Measurements from ENCODE around the gene PDE5A. TPM values are rescaled to one million over a fixed set of nuclear protein-coding genes. Genes with fewer than 3 reads are reported as not detected.
"Not testable (repeated sequence)": the region's sequence is repeated elsewhere in the genome, so short reads cannot be mapped to it uniquely, and the experiment has no call there.

PDE5A gene
- total RNA-seq, 1 donor from 2014 or later: 27.1 TPM

DNA sequence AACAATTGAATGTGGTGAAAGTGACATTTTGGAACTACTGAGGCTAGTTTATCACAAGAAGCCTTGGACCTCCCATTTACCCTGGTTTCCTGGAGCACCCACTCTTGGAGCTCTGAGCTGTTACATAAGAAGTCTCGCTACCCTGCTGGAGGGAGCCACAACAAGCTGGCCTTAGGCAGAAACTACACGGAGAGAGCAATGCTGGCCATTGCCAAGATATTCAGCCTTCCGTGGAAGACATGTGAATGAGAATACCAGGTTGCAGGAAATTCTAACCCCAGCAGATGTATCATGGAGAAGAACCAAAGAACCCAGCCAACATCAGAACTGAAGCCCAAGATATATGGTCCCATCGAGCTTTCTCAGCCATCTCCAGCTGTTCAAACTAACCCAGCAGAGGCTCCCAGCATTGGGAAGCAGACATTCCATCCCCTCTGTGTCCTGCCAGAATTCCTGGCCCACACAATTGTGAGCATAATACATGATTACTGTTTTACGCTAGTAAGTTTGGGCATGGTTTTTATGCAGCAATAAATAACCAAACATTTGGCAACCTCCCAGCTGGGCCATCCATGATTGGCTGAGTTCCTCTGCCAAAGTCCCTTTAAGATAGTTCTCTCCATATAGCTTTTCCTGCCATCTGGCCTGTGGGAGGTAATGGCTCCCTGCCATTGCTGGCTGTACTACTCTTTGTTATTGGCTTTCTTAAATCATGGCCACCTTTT lies 17.9 kb upstream of the PDE5A start:
- H3K9me3 Mint-ChIP-seq: peaks cover 8% of the 10 kb centered on the region
- H3K27ac Mint-ChIP-seq: no peak overlapping the region
- H3K4me3 Mint-ChIP-seq: no peak overlapping the region
- TF ChIP-seq, protein P1, sequence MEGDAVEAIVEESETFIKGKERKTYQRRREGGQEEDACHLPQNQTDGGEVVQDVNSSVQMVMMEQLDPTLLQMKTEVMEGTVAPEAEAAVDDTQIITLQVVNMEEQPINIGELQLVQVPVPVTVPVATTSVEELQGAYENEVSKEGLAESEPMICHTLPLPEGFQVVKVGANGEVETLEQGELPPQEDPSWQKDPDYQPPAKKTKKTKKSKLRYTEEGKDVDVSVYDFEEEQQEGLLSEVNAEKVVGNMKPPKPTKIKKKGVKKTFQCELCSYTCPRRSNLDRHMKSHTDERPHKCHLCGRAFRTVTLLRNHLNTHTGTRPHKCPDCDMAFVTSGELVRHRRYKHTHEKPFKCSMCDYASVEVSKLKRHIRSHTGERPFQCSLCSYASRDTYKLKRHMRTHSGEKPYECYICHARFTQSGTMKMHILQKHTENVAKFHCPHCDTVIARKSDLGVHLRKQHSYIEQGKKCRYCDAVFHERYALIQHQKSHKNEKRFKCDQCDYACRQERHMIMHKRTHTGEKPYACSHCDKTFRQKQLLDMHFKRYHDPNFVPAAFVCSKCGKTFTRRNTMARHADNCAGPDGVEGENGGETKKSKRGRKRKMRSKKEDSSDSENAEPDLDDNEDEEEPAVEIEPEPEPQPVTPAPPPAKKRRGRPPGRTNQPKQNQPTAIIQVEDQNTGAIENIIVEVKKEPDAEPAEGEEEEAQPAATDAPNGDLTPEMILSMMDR (IDR thresholded peaks at IDR 0.05; ENCODE audit: unreplicated experiment): no peak
- no peak for DNase-seq (ENCODE audit: low spot score in 2 of 2, unreplicated experiment in 2 of 2)
- H3K4me1 Mint-ChIP-seq: no peaks in the 10 kb centered on the region
- no peaks in the 10 kb centered on the region for H3K27me3 Mint-ChIP-seq (ENCODE audit: low read depth)
- H3K36me3 Mint-ChIP-seq: no peaks in the 10 kb centered on the region

DNA sequence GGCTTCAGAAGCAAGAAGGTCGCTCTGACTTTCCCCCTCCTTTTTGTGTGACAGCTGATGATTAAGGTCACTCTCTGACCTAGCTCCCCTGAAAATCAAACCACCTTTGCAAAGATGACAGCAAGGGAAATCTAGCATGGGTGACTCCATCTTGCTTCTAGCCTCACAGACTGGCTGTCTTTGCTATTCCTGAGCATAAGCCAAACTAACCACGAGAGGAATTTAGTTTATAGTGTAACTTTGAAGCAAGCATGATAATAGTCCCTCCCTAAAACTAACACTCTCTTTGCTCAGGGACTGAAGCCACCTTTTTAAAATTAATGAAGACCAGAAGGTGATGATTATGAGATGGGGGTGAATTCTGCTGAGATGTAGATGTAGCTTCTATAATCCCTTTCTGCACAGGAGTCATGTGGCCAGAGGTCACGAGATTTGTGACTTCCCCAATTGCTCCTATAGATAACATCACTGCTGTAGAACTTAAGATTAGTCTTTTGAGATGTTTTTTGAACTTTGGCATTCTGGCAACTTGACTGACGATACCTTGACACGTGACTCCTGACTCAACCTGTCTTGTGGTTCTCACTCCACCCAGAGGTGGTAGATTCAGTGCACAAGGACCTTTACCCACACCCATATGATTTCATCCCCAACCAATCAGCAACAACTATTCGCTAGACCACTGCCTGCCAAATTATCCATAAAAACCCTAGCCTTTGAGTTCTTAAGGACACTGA lies 14.9 kb upstream of the PDE5A start:
- Mint-ChIP-seq H3K27ac (no peak overlapping the region), H3K9me3 (peaks cover 4% of the 10 kb centered on the region), H3K36me3 (no peaks in the 10 kb centered on the region), H3K4me3 (no peak overlapping the region), H3K4me1 (peaks cover under 1% of the 10 kb centered on the region), H3K27me3 (ENCODE audit: low read depth) (no peaks in the 10 kb centered on the region)
- TF ChIP-seq, protein P1 (IDR thresholded peaks at IDR 0.05; ENCODE audit: unreplicated experiment): no peak
- DNase-seq (ENCODE audit: low spot score in 2 of 2, unreplicated experiment in 2 of 2): no peak

DNA sequence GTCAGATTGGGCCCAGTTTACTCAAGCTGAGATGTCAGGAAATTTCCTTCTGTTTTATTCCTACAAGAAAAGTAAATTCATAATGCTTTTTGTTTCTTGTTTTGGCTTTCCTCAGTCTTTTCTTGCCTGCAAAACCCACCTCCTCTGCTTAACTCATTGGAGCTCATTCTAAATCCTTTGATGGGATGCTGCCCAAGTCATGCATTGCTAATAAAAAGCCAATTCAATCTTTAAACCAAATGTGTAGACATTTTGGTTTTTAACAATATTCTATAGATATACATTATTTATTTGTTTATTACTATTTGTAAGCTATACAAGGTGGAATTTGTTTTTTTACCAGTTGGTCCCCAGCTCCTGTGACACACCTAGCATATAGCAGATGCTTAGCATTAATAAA lies 13.2 kb upstream of the PDE5A start:
- no peaks in the 10 kb centered on the region for H3K36me3 Mint-ChIP-seq
- TF ChIP-seq, protein P1 (IDR thresholded peaks at IDR 0.05; ENCODE audit: unreplicated experiment): no peak
- H3K27me3 Mint-ChIP-seq (ENCODE audit: low read depth): no peaks in the 10 kb centered on the region
- H3K9me3 Mint-ChIP-seq: no peaks in the 10 kb centered on the region
- H3K4me3 Mint-ChIP-seq: no peak overlapping the region
- H3K4me1 Mint-ChIP-seq: peaks cover 7% of the 10 kb centered on the region
- no peak overlapping the region for H3K27ac Mint-ChIP-seq
- no peak for DNase-seq (ENCODE audit: low spot score in 2 of 2, unreplicated experiment in 2 of 2)

DNA sequence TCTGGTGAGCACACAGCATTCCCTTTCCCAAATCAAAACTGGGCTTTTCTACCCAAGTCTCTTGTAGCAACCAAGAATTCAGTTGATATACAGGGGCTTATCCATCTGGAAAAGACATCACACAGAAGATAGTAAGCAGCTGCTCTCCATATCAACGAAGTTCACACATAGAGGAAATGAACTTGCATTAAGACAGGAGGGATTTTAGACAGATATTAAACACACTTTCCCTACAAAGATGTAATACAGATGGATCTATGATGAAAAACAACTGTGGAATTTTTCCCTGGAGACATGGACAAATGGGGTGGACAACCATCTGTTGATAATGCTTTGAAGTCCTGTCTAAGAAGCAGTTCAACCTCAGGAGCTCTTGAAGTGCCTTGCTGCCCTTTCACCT lies 9.8 kb upstream of the PDE5A start:
- no peaks in the 10 kb centered on the region for H3K9me3 Mint-ChIP-seq
- no peaks in the 10 kb centered on the region for H3K36me3 Mint-ChIP-seq
- no peak overlapping the region for H3K27ac Mint-ChIP-seq
- no peak overlapping the region for H3K4me3 Mint-ChIP-seq
- DNase-seq (ENCODE audit: low spot score in 2 of 2, unreplicated experiment in 2 of 2): no peak
- no peaks in the 10 kb centered on the region for H3K27me3 Mint-ChIP-seq (ENCODE audit: low read depth)
- peaks cover 7% of the 10 kb centered on the region for H3K4me1 Mint-ChIP-seq
- TF ChIP-seq, protein P1 (IDR thresholded peaks at IDR 0.05; ENCODE audit: unreplicated experiment): no peak

DNA sequence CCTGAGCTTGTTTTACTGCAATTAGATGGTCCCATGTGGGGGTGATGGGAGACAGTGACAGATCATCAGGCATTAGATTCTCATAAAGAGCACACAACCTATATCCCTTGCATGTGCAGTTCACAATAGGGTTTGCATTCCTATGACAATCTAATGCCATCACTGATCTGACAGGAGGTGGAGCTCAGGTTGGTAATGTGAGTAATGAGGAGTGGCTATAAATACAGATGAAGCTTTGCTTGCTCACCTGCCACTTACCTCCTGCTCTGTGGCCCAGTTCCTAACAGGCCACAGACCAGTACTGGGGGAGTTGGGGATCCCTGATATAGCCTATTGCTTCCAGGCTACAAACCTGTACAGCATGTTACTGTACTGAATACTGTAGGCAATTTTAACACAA lies 8.2 kb upstream of the PDE5A start:
- H3K27me3 Mint-ChIP-seq (ENCODE audit: low read depth); H3K36me3 Mint-ChIP-seq; H3K27ac Mint-ChIP-seq; H3K9me3 Mint-ChIP-seq; H3K4me1 Mint-ChIP-seq; H3K4me3 Mint-ChIP-seq; DNase-seq (ENCODE audit: low spot score in 2 of 2, unreplicated experiment in 2 of 2): not testable (repeated sequence)

DNA sequence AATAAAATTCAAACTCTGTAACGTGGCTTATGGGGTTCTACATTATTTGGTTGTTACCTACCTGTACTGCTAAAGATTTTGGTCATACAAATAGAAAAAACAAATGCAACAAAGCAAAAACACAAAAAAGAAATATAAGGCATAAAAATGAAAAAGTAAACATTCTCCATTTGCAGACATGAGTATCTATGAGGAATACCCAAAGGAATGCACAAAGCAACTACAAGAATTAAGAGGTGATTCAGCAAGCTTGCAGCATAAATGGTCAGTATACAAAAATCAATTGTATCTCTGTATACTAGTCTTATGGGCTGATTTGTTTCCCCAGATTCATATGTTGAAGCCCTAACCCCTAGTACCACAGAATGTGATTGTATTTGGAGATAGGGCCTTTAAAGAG lies 3.6 kb upstream of the PDE5A start:
- Mint-ChIP-seq H3K9me3 (no peaks in the 10 kb centered on the region), H3K27ac (no peak overlapping the region), H3K36me3 (no peaks in the 10 kb centered on the region), H3K27me3 (ENCODE audit: low read depth) (no peaks in the 10 kb centered on the region), H3K4me1 (peaks cover 12% of the 10 kb centered on the region), H3K4me3 (no peak overlapping the region)
- TF ChIP-seq, protein P1 (IDR thresholded peaks at IDR 0.05; ENCODE audit: unreplicated experiment): no peak
- DNase-seq (ENCODE audit: low spot score in 2 of 2, unreplicated experiment in 2 of 2): no peak
